GM13976 (cell line): Measurements from ENCODE around the gene SLC2A10.

Source experiments
- DNase-seq: peaks from one replicate; pipeline ENCODE4 v3.0.0; 2012; ENCODE audit warnings: low spot score
- CTCF ChIP-seq: IDR thresholded peaks from 2 replicates; pipeline ENCODE4 v1.5.1; 2012; ENCODE audit warnings: borderline replicate concordance, mild to moderate bottlenecking; ENCODE audit not compliant: insufficient read depth; ENCODE audit errors: extremely low read depth, missing control alignments, control extremely low read depth
- in situ Hi-C: fragments of 300-500 bp; cut with MboI; formaldehyde crosslinking; loops from one replicate; pipeline ENCODE4 v1.12.0; 2022; ENCODE audit warnings: low sequenced_read_pairs, mixed read lengths, inconsistent platforms; ENCODE audit not compliant: unreplicated experiment

SLC2A10 gene

GRCh38 chr20:46706242-46706641 lies 3.2 kb upstream of the SLC2A10 start:
- in situ Hi-C loops, result no loop called here
- DNase-seq, result no peak
- TF ChIP-seq CTCF, result no peak

- in situ Hi-C loops, result no loop called here
- TF ChIP-seq CTCF, result peak; percentile 15
- DNase-seq, result no peak
Observed at GRCh38 chr20:46708172-46708860, 1.1 kb upstream of the SLC2A10 start.

GRCh38 chr20:46709055-46709458 lies 392 bp upstream of the SLC2A10 start:
- DNase-seq, result no peak
- no peak for TF ChIP-seq CTCF
- in situ Hi-C loops, result no loop called here

GRCh38 chr20:46710153-46710913 lies 884 bp downstream of the SLC2A10 start:
- TF ChIP-seq CTCF, result no peak
- in situ Hi-C loops, result no loop called here
- DNase-seq, result no peak

- no peak for DNase-seq
- no peak for TF ChIP-seq CTCF
- in situ Hi-C loops, result no loop called here
Observed at GRCh38 chr20:46712056-46712636, 2.7 kb downstream of the SLC2A10 start.

GRCh38 chr20:46713957-46714834 lies 4.7 kb downstream of the SLC2A10 start:
- no peak for DNase-seq
- in situ Hi-C loops, result no loop called here
- TF ChIP-seq CTCF, result no peak
